OCI-LY7 (cell line): Measurements from ENCODE around the gene PRMT1. TPM values are rescaled to one million over a fixed set of nuclear protein-coding genes. Genes with fewer than 3 reads are reported as not detected.

Experiments
- BruUV-seq: library from RNA; stranded (reverse); fragments of 400-500 nt; replicated peaks from 2 replicates; lab custom pipeline; 2021; lab: Mats Ljungman, UMichigan
- CTCF ChIA-PET: fragments of 300-600 bp; sonication (Branson Sonifier 250); formaldehyde crosslinking; loops from one replicate; lab custom pipeline; 2022; ENCODE audit warnings: antibody characterized with exemption; ENCODE audit not compliant: unreplicated experiment; lab: Charles Lee
- POLR2A ChIA-PET: fragments of 300-600 bp; sonication (Branson Sonifier 250); formaldehyde crosslinking; loops from one replicate; lab custom pipeline; 2022; ENCODE audit warnings: antibody characterized with exemption; lab: Charles Lee
- DNase-seq: peaks from one replicate; pipeline ENCODE4 v3.0.0-alpha.2; 2015; ENCODE audit warnings: low spot score
- H2AFZ ChIP-seq: fragments of 200-600 bp; sonication (generic), shearing (Covaris generic); 2 replicates; pipeline ENCODE4 v1.6.1; 2014; ENCODE audit warnings: mild to moderate bottlenecking, antibody characterized with exemption, low read length, moderate library complexity
- H3K27ac ChIP-seq: fragments of 200-600 bp; sonication (generic); 2 replicates; pipeline ENCODE4 v1.5.1; 2014; ENCODE audit warnings: mixed run types, low read depth, mild to moderate bottlenecking, moderate library complexity, low read length, inconsistent platforms; ENCODE audit not compliant: poor library complexity, severe bottlenecking
- H3K36me3 ChIP-seq: fragments of 200-600 bp; sonication (generic); 2 replicates; pipeline ENCODE4 v1.6.1; 2014; ENCODE audit warnings: mild to moderate bottlenecking, antibody characterized with exemption, low read length, moderate library complexity, mixed read lengths; ENCODE audit not compliant: insufficient read depth
- H3K4me1 ChIP-seq: fragments of 200-600 bp; sonication (generic); 2 replicates; pipeline ENCODE4 v1.5.1; 2014; ENCODE audit warnings: mild to moderate bottlenecking, low read length; ENCODE audit not compliant: insufficient read depth, poor library complexity, severe bottlenecking
- H3K4me2 ChIP-seq: fragments of 200-600 bp; sonication (generic); 2 replicates; pipeline ENCODE4 v1.6.1; 2014; ENCODE audit warnings: mild to moderate bottlenecking, low read length
- H3K4me3 ChIP-seq: fragments of 200-600 bp; sonication (generic); 2 replicates; pipeline ENCODE4 v1.5.1; 2014; ENCODE audit warnings: mild to moderate bottlenecking, low read depth, low read length; ENCODE audit not compliant: poor library complexity, severe bottlenecking
- H3K79me2 ChIP-seq: fragments of 200-600 bp; sonication (generic); 2 replicates; pipeline ENCODE4 v1.6.1; 2016; ENCODE audit warnings: low read depth, mild to moderate bottlenecking, low read length, moderate library complexity, mixed read lengths; ENCODE audit not compliant: insufficient read depth
- H3K9me2 ChIP-seq: fragments of 200-600 bp; sonication (generic); 2 replicates; pipeline ENCODE4 v1.6.1; 2016; ENCODE audit warnings: mild to moderate bottlenecking, low read length, mixed read lengths; ENCODE audit not compliant: insufficient read depth
- H3K9me3 ChIP-seq: fragments of 200-600 bp; sonication (generic); 2 replicates; pipeline ENCODE4 v1.6.1; 2014; ENCODE audit warnings: mild to moderate bottlenecking, mixed run types, low read length, mixed read lengths
- H4K20me1 ChIP-seq: fragments of 200-600 bp; sonication (generic); 2 replicates; pipeline ENCODE4 v1.6.1; 2014; ENCODE audit warnings: mild to moderate bottlenecking, antibody characterized with exemption, low read length, moderate library complexity, mixed read lengths; ENCODE audit not compliant: insufficient read depth
- CTCF ChIP-seq: fragments of 200-600 bp; sonication (generic); conservative IDR thresholded peaks from 2 replicates; pipeline ENCODE4 v1.5.1; 2014; ENCODE audit warnings: mild to moderate bottlenecking, antibody characterized with exemption, low read length, moderate library complexity, mixed read lengths
- EZH2phosphoT487 ChIP-seq: fragments of 200-600 bp; sonication (generic); IDR thresholded peaks from 2 replicates; pipeline ENCODE4 v1.6.1; 2018; ENCODE audit warnings: low read depth, borderline replicate concordance, mild to moderate bottlenecking, mixed run types, antibody characterized with exemption, low read length, moderate library complexity, mixed read lengths
- intact Hi-C: fragments of 100-400 bp; cut with micrococcal nuclease; formaldehyde crosslinking; loops from one replicate; pipeline ENCODE4 v1.10.0; 2022; ENCODE audit not compliant: unreplicated experiment
- total RNA-seq, 2 experiments: library from RNA; depleted of rRNA in 1 of 2; stranded (reverse); fragments of >200 nt in 1 of 2; shearing (Covaris generic) in 1 of 2; gene quantifications; 2 replicates each; pipeline ENCODE4 v1.2.3, GENCODE V29; 2014 to 2022

Gene PRMT1
- total RNA-seq, 2 experiments from 2014 or later = 266 to 403 TPM

GRCh38 chr19:49665351-49666119 lies 11.5 kb upstream of the PRMT1 start, which contains the start of the genes BCL2L12 and IRF3:
TSS of gene BCL2L12 (plus strand) at chr19:49665933. CDS start at chr19:49666693, 760 bp downstream.
TSS of gene IRF3 (minus strand) at chr19:49665857. CDS start at chr19:49664838, 1,019 bp downstream.
- CTCF ChIA-PET = no interaction called here
- H3K36me3 ChIP-seq = peaks cover 44% of the 10 kb centered on the region
- peak; percentile 98 for DNase-seq
- no peaks in the 10 kb centered on the region for H4K20me1 ChIP-seq
- H2AFZ ChIP-seq = peak within 1 kb of the TSS; percentile 60
- peaks cover 34% of the 10 kb centered on the region for H3K79me2 ChIP-seq
- peak within 1 kb of the TSS; percentile 90 for H3K4me3 ChIP-seq
- POLR2A ChIA-PET = interaction anchor here (0.6 to 2.2 kb wide), 5 partner anchors 10 to 501 kb away, joined by 3 to 8 read pairs (median 4); partner anchors contain the start of genes RRAS and SCAF1
- H3K4me1 ChIP-seq = peaks cover 17% of the 10 kb centered on the region
- no peaks in the 10 kb centered on the region for H3K9me2 ChIP-seq
- H3K4me2 ChIP-seq = peak within 1 kb of the TSS; percentile 98
- intact Hi-C loops = no loop called here
- no peak for TF ChIP-seq EZH2phosphoT487
- no peak for TF ChIP-seq CTCF
- BruUV-seq = TSS peak; percentile 68
- H3K27ac ChIP-seq = peak within 1 kb of the TSS; percentile 89
- H3K9me3 ChIP-seq = no peaks in the 10 kb centered on the region

- DNase-seq = no peak
- intact Hi-C loops = no loop called here
- Histone ChIP-seq H3K79me2 (peaks cover 34% of the 10 kb centered on the region), H3K27ac (peak overlapping the region; percentile 89), H4K20me1 (no peaks in the 10 kb centered on the region), H3K9me2 (no peaks in the 10 kb centered on the region), H3K9me3 (no peaks in the 10 kb centered on the region), H3K4me1 (peaks cover 17% of the 10 kb centered on the region), H3K36me3 (peaks cover 41% of the 10 kb centered on the region), H3K4me3 (peak overlapping the region; percentile 90), H3K4me2 (peak overlapping the region; percentile 98), H2AFZ (0 out of 2 replicates have a peak overlapping the region, but pooled peaks have one; percentile 25)
- ChIA-PET POLR2A (interaction anchor here (0.6 to 2.2 kb wide), 3 partner anchors 9 to 500 kb away, joined by 4 to 8 read pairs (median 4); partner anchors contain the start of gene SCAF1), CTCF (no interaction called here)
- TSS peak; percentile 51 for BruUV-seq
- TF ChIP-seq EZH2phosphoT487 (no peak), CTCF (no peak)
Observed at GRCh38 chr19:49666120-49666444, 11.0 kb upstream of the PRMT1 start.
